Globus pallidus (tissue), 1 donor: ENCODE results near the gene HS3ST3B1.

Experiments
- DNase-seq: peaks from one replicate; pipeline ENCODE4 v3.0.0-alpha.2; 2015; ENCODE audit warnings: low spot score

The HS3ST3B1 gene

DNA sequence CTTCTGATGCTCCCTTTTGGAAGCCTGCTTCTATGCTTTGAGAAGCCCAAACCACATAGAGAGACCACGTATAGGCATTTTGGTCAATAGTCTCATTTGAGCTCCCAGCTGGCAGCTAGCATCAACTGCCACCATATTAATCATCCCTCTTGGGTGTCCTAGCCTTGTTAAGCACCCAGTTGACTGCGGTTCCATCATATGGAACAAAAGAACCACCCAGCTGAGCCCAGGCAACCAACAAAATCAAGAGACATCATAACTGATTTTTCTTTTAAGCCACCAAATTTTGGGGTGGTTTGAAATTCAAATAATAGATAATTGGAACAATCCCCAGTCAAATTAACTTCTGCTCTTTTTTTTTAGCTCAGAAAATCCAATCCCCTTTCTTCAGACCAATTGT is 53.9 kb downstream of the HS3ST3B1 start:
- DNase-seq: no peak

DNA sequence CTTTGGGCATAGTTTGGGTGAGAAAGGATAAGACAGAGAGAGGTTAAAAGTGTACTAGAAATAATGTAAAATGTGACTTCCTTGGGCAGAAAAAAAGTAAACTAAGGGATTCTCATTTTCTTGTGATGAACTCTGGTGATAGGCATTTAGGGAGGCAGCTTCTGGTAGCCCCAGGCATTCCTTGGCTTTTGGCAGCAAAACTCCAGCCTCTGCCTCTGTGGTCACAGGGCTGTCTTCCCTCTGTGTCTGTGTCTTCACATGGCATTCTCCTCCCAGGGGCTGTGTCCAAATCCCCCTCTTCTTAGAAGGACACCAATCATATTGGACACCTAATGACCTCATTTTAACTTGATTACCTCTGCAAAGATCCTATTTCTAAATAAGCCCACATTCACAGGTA is 54.7 kb downstream of the HS3ST3B1 start:
- DNase-seq: no peak

- no peak for DNase-seq
These were observed 58.5 kb downstream of the HS3ST3B1 start for GRCh38 chr17:14359163-14360020.

- no peak for DNase-seq
These were observed 60.0 kb downstream of the HS3ST3B1 start for GRCh38 chr17:14360856-14361255.

DNA sequence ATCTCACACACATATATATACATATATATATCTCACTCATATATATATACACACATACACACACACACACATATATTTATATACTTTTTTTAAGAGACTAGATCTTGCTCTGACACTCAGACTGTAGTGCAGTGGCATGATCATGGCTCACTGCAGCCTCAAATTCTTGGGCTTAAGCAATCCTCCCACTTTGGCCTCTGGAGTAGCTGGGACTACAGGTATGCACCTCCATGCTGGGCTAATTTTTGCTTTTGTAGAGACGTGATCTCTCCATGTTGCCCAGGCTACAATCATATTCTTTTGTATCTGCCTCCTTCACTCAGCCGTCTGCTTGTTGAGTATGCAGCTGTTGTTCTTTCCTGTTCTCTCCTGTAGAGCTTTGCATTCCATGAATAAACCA is 60.6 kb downstream of the HS3ST3B1 start:
- DNase-seq: no peak

DNA sequence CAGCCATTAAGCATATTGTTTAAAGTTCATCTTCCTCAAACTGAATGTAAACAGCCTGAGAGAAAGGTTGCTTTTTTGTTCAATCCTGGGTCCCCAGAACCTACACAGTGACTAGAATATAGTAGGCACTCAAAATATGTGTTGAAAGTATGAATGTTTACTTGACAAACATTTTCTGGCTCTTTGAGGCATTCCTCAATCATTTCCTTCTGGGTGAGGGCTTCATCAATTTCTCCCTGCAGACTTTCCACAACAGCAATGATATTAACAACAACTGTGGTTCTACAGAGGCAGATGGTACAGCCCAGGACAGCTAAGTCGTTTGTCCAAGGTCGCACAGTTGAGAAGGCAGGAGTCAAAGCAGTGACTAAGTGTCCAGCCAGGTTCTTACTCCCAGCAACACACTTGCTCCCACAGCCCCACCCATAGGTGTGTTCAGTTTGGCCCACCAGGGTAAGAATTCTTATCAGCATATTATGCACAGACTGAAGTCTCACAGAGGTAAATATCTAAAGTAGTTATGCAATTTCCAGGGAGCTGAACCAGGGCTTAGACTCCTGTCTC is 61.1 kb downstream of the HS3ST3B1 start:
- DNase-seq: no peak

DNA sequence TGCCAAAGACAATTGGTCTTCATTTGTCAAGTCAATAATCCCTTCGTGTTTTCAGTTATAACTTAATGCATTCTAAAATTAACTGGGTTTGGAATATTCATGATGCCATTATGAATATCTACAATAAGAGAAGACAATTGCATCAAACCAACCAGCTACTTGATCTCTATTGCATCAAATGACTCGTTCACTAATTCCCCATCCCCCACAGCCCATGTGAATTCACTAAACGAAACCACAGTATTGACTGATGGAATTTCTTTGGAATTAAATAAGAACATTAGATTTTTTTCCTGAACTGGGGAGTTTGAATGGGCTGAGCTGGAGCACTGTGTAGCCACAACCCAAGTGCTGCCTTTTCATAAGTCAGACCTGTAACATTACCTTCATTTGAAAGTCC is 65.3 kb downstream of the HS3ST3B1 start:
- no peak for DNase-seq

DNA sequence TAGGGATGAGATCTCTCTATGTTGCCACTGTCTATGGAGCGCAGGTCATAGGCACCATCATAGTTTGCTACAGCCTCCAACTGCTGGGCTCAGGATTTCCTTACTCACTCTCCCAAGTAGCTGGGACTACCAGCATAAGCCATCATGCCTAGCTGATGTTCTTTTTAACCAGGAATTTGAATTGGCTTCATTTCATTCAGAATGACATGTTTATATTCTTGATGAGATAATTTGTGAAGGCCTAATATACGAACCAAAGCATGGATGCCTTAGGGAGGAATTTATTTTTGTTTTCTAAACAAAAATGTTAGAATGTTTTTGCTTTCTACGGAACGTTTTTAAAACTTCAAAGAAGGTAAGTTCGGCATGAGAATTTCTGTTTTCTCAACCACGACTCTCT is 71.6 kb downstream of the HS3ST3B1 start:
- no peak for DNase-seq

GRCh38 chr17:14372905-14373613 is 72.2 kb downstream of the HS3ST3B1 start:
- no peak for DNase-seq

GRCh38 chr17:14373614-14374259 is 72.9 kb downstream of the HS3ST3B1 start:
- DNase-seq: no peak

GRCh38 chr17:14374268-14374667 is 73.4 kb downstream of the HS3ST3B1 start:
- DNase-seq: no peak

DNA sequence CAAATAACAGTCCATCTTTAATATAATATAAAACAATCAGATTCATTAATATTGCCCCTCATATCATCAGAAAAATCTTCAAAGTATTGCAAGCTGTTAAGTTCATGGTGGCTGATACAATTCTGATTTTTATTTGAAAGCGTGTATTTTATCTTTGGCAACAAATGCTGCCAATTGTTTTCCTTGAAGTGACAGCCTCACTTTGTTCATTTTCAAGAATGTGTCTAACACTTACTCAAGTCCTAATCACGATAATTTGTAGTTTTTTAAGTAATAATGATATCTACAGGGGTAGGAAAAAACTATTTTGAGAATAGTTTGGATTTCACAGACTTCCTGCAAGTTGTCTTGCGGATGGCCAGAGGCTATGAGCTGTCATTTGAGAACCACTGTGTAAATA is 75.8 kb downstream of the HS3ST3B1 start:
- no peak for DNase-seq

- DNase-seq: no peak
These were observed 80.7 kb downstream of the HS3ST3B1 start for GRCh38 chr17:14381606-14382005.

- no peak for DNase-seq
These were observed 86.2 kb downstream of the HS3ST3B1 start for GRCh38 chr17:14387036-14387435.

GRCh38 chr17:14389681-14390080 is 88.8 kb downstream of the HS3ST3B1 start:
- DNase-seq: no peak

GRCh38 chr17:14393723-14394122 is 92.8 kb downstream of the HS3ST3B1 start:
- DNase-seq: no peak

DNA sequence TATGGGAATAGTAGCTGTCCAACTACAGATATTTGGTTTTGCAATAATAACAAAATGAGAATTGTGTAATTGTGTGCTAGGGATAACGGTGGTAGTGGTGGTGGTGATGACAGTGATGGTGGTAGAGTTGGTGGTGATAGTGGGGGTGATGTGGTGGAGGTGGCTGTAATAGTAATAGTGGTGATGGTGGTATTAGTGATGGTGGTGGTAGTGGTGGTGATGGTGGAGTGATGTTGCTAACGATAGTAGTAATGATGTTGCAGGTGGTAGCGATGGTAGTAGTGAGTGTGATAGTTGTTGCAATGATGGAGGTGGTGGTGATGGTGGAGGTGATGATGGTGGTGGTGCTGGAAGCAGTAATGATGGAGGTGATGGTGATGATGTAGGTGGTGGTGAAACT is 94.4 kb downstream of the HS3ST3B1 start:
- DNase-seq: no peak

- no peak for DNase-seq
These were observed 95.7 kb downstream of the HS3ST3B1 start for GRCh38 chr17:14396547-14396946.

- no peak for DNase-seq
These were observed 97.9 kb downstream of the HS3ST3B1 start for GRCh38 chr17:14398766-14399165.
